GM18505 (cell line): Measurements from ENCODE around the gene ETDC.
"Not testable (repeated sequence)": the region's sequence is repeated elsewhere in the genome, so short reads cannot be mapped to it uniquely, and the experiment has no call there.

Experiments
- ATAC-seq: cut with Tn5 transposase; IDR thresholded peaks from one replicate; pipeline ENCODE4 v1.9.1; 2021; ENCODE audit not compliant: unreplicated experiment
- POLR2A ChIP-seq: IDR thresholded peaks from 4 replicates; pipeline ENCODE4 v1.6.1; 2011; ENCODE audit warnings: borderline replicate concordance; ENCODE audit not compliant: insufficient read depth, insufficient read length; ENCODE audit errors: extremely low read depth

ETDC gene

DNA sequence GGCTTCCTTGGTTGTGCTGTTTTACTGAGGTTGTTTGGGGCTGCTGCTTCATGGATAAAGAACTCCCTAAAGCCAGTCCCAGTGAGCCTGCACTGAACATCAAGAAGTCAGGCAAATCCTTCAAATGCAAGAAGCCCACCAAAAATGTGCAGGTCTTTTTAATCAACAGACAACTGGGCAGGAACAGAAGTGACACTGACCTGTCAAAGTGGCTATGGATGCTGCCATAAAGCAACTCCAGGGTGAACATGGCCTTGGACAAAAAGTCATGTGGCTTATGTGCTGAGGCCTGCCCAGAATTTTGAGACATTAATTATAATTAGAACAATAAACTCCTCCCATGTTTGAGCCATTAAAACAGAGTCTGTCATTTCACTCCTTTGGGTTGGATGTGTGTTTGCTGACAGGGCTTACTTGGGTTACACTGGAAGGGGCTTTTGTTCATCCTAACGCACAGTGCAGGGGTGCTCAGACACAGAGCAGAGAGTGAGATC lies at the start of gene ETDC:
Gene ETDC, plus strand, starts transcription at position 51 of the 494 bp plus-strand sequence. Its CDS starts 0 bp downstream, at position 51.
- ATAC-seq = no peak

DNA sequence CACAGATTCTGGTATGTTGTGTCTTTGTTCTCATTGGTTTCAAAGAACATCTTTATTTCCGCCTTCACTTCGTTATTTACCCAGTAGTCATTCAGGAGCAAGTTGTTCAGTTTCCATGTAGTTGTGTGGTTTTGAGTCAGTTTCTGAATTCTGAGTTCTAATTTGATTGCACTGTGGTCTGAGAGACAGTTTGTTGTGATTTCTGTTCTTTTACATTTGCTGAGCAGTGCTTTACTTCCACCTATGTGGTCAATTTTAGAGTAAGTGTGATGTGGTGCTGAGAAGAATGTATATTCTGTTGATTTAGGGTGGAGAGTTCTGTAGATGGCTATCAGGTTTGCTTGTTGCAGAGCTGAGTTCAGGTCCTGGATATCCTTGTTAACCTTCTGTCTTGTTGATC lies 48.3 kb upstream of the ETDC start:
- ATAC-seq = not testable (repeated sequence)

More for the DNA sequence above, at the start of gene ETDC:
- no peak for TF ChIP-seq POLR2A

DNA sequence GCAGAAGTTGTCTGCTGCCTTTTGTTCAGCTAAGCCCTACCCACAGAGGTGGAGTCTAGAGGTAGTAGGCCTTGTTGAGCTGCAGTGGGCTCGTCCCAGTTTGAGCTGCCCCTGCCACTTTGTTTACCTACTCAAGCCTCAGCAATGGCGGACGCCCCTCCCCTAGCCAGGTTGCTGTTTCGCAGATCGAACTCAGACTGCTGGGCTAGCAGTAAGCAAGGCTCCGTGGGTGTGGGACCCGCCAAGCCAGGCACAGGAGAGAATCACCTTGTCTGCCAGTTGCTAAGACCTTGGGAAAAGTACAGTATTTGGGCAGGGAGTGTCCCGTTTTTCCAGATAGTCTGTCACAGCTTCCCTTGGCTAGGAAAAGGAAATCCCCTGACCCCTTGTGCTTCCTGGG lies 45.9 kb upstream of the ETDC start:
- not testable (repeated sequence) for ATAC-seq

DNA sequence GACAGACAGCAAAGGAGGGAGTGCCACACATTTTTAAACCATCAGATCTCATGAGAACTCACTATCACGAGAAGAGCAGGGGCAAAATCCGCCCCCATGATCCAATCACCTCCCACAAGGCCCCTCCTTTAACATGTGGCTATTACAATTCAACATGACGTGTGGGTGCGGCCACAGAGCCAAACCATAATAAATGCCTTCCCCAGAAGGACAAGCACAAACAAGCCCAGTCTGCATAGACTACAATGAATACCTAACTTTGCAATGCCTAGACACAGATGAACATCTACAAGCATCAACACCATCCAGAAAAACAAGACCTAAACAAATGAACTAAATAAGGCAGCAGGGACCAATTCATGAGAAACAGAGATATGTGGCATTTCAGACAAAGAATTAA lies 45.1 kb upstream of the ETDC start:
- no peak for ATAC-seq
- no peak for TF ChIP-seq POLR2A

DNA sequence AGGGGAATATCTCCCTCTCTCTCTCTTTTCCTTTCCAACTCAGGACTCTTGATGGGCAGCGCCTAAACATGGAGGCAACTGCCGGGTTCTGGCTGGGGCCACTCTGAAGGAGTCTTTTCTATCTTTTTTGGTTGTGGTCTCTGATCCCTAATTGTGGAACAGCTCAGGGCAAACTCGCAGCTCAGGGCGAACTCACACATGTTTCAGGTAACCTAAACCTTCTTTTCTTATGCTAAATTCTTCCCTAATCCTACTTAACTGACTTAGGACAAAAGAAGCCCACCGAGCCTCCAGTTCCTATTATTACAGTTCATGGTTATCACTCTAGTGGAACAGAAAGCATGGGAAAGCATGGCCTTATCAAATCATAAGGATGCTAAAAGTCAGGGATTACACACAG lies 36.1 kb upstream of the ETDC start:
- no peak for ATAC-seq
- no peak for TF ChIP-seq POLR2A

DNA sequence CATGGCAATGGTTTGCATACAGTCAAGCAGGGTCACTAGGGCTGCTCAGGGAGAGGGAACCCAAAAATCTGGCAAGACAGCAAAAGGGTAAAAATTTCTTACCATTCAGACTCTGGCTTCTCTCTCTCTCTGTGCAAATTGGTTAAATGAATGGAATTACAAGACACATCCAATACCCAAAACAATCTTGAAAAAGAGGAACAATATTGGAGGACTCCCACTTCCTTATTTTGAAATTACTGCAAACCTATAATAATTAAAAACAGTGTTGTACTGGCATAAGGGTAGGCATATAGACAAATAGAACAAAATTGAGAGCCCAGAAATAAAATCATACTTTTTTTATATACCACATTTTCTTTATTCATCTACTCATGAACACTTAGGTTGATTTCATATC lies 33.3 kb upstream of the ETDC start:
- ATAC-seq = no peak
- no peak for TF ChIP-seq POLR2A

DNA sequence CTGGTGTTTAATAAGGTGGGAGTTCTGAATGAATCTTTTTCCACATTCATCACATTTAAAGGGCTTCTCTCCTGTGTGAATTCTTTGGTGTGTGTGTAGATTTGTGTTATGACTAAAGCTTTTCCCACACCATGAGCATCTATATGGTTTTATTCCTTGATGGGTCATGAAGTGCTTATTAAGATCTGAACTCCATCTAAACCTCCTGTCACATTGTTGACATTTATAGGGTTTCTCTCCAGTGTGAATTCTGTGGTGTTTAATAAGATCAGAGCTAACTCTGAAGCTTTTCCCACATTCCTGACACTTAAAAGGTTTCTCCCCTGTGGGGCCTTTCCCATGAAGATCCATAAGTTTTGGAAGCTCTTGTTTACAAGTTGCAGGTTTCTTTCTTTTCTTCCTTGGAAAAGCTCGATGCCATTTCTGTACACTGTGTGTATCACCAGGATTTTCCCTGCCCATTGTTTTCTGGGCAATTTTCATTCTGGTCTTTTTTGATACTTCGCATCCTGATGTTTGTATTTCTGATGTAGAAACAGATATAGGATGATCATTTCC lies 21.9 kb upstream of the ETDC start:
- no peak for ATAC-seq
- no peak for TF ChIP-seq POLR2A

DNA sequence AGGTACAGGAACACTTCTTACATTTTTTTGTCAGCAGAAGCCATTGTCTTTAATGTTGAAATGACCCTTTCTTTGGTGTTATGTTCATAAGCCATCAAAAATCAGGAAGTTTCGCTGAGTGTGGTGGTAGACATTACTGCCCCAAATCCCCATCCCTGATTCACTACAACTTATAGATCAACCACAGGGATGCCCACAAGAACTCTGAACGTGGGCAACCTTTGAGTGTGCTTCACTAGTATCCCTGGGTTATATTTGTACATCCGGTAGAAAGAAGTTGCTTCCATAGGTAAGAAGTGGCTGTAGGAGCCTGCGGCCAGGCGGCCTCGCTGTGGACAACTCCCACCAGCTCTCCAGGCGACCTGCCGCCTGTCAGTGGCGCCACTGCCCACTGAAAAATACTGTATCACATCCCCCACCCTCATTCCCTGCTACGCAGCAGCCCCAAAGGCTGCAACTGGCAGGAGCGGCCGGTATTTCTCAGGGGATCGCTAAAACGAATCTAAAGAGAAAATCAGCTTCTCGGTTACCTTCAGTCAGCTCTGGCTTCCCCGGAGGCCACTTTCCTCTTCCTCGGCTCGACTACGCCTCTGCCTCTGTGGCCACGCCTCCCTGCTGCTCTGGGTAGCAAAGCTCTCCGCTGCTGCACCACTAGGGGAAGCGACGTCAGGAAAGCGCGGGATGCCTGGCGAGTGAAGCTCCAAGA lies 13.9 kb upstream of the ETDC start:
- peak; percentile 99 for ATAC-seq
- no peak for TF ChIP-seq POLR2A

DNA sequence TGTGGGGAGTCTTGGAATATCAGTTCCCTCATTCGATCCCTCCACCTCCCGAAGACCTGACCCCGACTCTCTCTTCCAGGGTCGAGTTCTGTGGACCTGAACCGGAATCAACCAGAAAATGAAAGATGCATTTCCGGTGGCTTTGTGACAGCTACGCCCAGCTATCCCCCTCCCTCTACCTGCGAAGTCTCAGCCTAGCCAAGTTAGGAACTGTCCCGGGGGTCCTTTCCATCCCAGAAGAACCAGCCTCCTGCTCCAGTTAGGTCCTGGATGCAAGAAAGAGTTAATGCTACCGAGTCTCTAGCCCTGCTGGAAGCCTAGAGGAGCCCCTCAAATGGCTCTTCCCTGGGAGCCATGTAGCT lies 13.4 kb upstream of the ETDC start:
- peak; percentile 47 for ATAC-seq
- TF ChIP-seq POLR2A = no peak

DNA sequence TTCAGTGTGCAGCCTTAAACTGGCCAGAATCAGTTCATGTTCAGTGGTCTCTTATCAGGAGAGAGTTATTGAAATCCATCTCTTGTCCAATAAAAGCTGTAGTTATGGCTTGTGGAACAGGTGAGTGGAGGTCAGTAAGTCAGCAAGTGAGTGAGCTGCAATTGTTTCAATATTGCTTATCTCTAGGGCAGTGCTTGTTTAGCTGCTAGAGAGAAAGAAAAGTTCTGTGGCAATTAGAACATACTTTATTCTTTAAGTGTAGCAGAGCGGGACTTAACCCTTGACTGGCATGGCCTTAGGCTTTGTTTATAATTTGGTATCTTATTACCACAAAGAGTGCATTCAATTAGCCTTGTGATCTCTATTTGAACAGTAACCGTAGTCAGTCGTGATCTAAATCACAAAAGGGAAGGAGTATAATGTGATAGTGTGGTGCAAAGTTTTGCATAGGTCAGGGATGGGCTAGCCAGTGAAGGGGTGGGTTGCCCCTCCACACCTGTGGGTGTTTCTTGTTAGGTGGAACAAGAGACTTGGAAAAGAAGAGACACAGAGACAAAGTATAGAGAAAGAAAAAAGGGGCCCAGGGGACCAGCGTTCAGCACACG lies 6.9 kb upstream of the ETDC start:
- ATAC-seq = no peak
- no peak for TF ChIP-seq POLR2A

DNA sequence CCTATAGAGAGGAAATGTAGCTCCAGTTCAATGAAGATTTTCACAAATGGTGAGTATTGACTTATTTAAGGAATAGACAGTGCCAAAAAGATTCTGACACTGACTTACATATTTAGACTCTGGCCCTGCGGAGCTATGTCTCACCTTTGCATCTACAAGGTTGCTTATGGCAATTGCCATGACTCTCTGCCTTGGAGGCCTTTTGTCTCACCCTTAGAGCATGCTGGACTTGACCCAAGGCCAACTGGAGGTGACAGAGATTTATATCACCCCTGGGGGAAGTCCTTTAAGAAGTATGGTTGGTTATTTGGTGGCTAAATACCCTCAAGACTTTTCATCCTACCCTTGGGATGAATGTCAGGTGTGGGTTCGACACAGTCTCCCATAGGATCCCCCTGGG lies 4.5 kb upstream of the ETDC start:
- TF ChIP-seq POLR2A = no peak
- no peak for ATAC-seq

DNA sequence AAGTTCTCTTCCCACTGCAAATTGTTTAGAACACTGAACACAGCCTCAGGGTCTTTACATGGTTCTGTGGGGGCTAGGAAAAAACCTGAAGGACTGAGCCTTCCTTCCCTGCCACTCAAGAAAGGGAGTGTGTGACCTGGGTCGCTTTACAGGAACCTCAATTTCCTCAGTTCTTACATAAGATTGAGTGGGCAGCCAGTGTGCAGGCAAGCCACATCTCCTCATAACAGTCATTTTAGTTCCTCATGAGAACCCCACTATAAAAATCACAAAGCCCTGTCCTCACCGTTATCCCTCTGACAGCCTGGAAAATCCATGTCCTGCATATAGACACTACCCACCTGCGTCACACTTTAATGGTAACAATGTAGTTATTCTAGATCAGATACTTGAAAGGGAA lies 2.1 kb upstream of the ETDC start:
- no peak for ATAC-seq

DNA sequence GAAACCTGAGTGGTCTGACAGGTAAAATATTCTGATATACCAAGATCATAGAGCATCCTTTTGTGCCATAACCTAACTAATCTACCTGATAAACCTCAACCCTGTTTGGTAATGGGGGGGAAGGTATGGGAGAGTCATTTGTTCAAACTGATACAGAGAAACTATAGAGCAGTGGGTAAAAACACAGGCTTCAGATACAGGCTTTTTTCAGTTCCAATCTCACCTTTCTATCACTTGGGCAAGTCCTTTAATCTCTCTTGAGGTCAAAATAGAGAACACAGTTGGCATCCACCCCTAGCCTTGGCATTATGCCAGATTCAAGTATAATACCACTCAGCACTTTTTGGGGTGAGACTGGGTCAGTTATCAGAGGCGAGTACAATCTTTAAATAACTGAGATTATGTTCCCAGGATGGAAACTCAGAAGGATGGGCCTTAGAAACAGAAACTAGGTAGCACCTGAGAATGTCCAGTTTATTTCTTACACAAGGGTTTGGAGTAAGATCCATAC lies 880 bp upstream of the ETDC start:
- no peak for ATAC-seq
- TF ChIP-seq POLR2A = no peak

More for the DNA sequence above, 2.1 kb upstream of the ETDC start:
- TF ChIP-seq POLR2A = no peak

DNA sequence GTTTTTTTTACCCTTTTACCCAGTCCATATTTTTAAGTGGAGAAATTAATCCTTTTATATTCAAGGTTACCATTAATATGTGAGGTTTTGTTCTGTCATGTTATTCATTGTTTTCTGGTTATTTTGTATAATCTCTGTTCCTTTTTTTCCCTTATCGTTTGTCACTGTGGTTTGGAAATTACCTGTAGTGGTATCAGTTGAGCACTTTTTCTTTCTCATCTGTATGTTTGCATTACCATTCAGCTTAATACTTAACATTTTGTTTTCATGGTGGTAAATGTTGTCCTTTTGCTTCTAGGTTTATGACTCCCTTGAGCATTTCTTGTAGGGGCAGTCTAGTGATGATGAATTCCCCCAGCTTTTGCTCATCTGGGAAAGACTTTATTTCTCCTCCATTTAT lies 6.6 kb downstream of the ETDC start:
- no peak for ATAC-seq
- TF ChIP-seq POLR2A = no peak

DNA sequence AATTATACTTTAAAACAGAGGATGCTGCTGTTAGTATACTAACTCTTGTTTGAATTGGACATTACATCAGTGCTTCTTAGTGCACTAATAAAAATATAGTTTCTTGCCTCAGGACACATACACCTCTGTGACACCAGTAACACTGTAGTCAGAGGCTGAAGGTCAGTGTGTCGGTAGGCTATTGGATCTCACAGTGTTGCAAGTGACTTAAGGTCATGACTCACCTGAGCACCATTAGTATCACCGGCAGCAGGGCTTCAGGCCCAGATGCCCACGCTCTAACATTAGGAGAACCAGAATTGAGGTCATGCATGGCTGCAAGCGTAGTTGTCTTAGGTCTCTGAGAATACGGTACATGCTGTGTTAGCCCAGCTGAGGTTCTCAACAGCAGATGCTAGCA lies 15.2 kb downstream of the ETDC start:
- TF ChIP-seq POLR2A = no peak
- no peak for ATAC-seq

DNA sequence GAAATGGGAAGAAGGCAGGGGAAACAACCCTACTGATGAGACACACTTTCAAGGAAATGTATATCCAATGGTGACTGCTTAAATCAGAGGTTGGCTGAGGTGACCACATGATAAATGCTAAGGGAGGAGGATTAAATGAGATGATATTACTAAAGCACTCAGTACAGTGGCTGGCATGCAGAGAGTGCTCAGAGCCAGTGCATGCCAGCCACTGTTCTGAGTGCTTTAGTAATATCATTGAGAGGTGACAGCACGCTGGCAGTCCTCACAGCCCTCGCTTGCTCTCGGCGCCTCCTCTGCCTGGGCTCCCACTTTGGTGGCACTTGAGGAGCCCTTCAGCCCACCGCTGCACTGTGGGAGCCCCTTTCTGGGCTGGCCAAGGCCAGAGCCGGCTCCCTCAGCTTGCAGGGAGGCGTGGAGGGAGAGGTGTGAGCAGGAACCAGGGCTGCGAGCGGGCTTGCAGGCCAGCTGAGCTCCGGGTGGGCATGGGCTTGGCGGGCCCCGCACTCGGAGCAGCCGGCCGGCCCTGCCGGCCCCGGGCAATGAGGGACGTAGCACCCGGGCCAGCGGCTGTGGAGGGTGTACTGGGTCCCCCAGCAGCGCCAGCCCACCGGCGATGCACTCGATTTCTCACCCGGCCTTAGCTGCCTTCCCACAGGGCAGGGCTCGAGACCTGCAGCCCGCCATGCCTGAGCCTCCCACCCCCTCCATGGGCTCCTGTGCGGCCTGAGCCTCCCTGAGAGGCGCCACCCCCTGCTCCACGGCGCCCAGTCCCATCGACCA lies 15.9 kb downstream of the ETDC start:
- ATAC-seq = not testable (repeated sequence)
